Measurements from ENCODE around the gene CCL27. TPM values are rescaled to one million over a fixed set of nuclear protein-coding genes. Genes with fewer than 3 reads are reported as not detected.
A peak's percentile ranks its signal among the peaks of the same experiment; 100 is the strongest.

CCL27 gene
- polyA plus RNA-seq (ENCODE audit: insufficient read length), result 0.67 TPM

GRCh38 chr9:34662526-34663302 is at the start of gene CCL27:
CCL27 (minus strand) TSS chr9:34662657; CDS start chr9:34662633, 24 bp downstream.
- no peak for DNase-seq

DNA sequence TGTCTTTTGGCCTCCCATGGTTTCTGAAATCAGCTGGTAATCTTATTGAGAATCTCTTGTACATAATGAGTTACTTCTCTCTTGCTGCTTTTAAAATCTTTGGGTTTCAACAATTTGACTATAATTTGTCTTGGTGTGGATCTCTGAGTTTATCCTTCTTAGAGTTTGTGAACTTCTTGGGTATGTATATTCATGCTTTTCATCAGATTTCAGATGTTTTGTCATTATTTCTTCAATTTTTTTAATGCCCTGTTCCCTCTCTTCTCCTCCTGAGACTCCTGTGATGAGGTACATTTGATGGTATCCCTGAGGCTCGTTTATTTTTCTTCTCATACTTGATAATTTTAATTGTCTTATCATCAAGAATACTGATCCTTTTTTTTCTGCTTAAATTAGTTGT is 49.7 kb upstream of the CCL27 start:
- DNase-seq, result no peak

- no peak for DNase-seq
Observed at GRCh38 chr9:34710023-34710422, 47.6 kb upstream of the CCL27 start, which contains the start of gene CCL21. CCL21 (minus strand) TSS chr9:34710136; CDS start chr9:34710066, 70 bp downstream.

DNA sequence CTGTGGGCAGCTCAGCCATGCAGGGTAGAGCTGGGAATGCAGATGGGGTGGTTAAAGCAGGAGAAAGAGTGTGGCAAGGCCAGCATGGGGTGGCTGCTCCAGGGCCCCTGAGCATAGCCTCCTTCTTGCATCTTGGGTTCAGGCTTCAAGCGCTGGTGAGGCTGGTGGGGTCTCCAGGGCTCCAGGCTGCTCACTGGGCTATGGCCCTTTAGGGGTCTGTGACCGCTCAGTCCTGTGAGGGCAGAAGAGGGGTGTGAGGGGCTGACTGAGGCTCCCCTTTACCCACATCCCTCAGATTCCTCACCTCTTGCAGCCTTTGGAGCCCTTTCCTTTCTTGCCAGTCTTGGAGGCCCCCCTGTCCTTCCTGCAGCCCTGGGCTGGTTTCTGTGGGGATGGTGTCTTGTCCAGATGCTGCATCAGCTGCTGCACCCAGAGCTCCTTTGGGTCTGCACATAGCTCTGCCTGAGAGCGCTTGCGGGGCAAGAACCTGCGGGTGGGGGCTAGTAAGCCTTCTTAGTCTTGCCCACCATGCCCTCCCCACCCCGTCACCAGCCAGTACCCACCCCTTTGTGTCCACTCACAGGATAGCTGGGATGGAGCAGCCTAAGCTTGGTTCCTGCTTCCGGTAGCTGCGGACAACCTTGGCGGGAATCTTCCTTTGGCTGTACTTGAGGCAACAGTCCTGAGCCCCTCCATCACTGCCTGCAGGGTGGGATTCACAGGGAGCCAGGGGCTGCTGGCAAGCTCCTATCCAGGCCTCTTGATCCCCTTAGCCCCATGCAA is 46.9 kb upstream of the CCL27 start:
- DNase-seq, result no peak

DNA sequence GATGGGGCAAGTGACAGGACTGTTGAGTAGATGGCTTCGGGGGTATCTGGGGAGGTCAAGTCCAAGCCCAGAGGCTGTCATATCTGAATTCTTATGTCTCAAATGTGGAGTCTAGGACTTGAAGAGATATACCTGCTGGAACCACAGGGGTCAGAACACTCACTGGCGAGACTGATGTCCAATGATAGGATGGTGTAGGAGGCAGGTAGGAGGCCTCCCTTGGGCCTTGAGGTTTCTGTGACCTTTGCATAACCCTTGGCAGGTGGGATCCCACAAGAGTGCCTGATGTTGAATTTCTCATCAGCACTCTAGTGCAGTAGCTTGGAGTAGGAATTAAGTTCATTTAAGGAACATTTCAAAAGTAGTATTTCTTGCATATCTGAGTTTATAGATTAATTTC is 44.7 kb upstream of the CCL27 start:
- no peak for DNase-seq

GRCh38 chr9:34701769-34702736 is 39.6 kb upstream of the CCL27 start:
- DNase-seq, result peak; percentile 85

- peak; percentile 61 for DNase-seq
Observed at GRCh38 chr9:34701023-34701768, 38.7 kb upstream of the CCL27 start.

DNA sequence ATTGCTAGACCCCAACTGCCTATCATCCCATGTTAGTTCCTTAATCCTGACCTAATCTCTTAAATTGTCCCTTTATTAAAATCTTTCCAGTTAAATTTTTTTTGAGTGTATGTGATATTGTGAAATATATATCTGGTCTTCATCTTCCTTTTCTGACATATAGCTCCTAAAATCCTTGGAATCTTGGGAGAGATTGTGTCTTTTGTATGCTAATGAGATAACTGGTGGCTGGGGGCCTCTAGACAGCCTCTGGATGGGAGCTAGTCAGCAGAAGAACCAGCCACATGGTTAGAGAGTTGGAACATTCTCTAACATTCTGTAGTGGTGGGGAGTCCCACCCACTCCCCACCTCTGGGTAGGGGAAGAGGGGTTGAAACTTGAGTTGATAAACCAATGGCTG is 32.4 kb upstream of the CCL27 start:
- no peak for DNase-seq

DNA sequence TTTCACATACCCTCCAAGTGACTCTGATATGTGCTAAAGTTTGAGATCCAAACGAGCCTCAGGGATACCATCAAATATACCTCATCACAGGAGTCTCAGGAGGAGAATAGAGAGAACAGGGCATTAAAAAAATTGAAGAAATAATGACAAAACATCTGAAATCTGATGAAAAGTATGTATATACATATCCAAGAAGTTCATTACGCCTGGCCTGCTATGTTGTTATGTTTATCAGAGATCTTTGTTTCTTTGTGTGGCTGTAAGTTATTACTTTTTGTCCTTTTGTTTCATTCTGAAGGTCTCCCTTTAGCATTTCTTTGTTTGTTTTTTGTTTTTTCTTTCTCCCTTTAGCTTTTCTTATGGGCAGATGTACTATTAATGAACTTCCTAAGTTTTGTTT is 31.1 kb upstream of the CCL27 start:
- DNase-seq, result no peak

DNA sequence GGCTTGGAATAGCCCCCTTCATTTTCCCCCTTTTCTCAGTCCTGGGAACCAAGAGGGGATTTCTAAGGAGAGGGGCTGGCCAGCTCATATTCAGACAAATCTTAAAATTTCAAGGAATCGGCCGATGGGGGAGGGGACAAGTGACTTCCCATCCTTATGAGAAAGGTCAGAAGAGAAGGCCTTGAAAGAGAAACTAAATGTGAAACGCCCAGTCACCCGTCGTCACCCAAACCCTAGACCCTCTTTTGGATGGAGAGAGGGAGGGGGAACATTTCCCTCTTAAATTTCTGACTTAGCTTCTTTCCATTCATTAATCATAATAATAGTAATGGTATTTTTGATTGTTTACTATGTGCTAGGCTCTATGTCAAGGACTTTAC is 29.5 kb upstream of the CCL27 start:
- no peak for DNase-seq

DNA sequence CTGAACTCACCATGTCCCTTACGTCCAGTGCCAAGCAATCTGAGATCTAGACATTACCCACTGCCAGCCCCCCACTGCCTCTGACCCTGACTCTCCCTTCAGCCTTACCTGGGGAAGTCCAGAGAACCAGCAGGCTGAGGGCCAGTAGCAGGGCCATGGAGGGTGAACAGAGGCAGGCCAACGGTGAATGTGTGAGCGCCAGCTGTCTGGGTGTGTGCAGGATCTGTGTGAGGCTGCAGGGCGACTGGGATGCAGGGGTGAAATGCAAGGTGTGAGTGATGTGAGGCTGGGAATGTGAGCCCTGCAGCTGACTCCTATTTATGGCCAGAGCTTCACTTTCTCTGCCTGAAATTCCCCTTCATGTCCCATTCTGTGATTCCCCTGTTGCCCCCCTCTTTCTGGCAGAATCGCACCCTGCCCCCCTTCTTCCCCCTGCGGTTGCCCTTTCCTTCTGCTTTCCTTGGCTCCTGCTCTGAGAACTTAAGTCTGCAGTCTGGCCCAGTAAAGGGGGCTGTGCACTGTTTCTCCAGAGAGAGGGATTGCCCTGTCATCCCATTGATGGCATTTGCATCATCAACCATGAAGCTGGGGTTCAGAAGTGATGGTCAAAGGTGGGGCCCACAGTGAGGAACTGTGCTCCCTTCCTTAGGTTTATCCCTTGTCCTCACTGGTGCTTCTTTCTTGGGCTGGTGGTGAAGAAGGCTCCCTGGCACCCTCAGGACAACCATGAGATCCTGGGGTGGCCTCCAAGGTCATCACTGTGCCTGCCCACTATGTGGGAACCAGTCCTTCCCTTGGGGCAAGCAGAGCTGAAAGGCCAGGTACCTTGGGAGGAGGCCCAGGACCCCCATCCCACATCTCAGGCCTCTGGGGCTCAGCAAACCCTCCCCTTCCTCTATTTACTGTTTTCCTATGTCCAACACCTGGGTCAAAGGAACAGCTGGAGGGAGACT is 28.8 kb upstream of the CCL27 start, which contains the start of gene CCL19:
CCL19 (minus strand) TSS at position 294 of the 953 bp plus-strand sequence; CDS start at position 157, 137 bp downstream.
- no peak for DNase-seq

GRCh38 chr9:34689512-34689911 is 27.1 kb upstream of the CCL27 start:
- no peak for DNase-seq

- DNase-seq, result no peak
Observed at GRCh38 chr9:34689116-34689470, 26.6 kb upstream of the CCL27 start.

DNA sequence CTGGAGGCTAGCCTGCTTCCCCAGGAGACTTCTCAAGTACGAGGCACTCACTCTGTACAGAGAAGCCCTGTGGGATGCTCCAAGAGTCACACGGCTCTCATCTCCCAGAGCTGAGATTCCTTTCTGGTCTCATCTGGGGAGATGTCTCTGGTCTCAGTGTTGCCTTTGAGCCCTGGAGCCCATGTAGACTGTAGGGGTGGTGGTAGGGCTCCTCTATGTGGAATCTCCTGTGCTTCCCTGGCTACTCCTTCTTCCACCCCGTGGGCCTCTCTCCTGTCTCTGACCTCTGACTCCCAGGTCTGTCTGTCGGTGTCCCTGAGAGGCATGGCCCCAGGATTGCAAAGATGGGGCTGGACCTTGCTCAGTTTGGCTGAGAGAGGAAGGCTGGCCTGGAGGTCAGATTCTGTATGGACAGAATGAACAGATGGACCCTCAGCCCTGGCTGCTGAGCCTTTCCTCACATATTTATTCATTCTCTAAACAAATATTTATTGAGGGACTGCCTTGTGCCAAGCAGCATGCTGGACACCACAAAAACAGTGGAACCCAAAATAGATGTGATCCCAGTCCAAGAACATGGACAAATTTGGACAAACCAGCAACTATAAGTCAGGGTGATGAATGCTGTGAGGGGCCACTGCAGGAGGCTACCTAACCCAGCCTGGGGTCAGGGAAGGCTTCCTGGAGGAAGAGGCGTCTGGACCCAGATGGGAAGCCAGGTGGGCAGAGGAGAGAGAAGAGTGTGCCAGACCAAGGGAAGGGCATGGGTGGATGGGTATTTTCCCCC is 26.1 kb upstream of the CCL27 start:
- DNase-seq, result no peak

- DNase-seq, result no peak
Observed at GRCh38 chr9:34687276-34688030, 25.0 kb upstream of the CCL27 start.

DNA sequence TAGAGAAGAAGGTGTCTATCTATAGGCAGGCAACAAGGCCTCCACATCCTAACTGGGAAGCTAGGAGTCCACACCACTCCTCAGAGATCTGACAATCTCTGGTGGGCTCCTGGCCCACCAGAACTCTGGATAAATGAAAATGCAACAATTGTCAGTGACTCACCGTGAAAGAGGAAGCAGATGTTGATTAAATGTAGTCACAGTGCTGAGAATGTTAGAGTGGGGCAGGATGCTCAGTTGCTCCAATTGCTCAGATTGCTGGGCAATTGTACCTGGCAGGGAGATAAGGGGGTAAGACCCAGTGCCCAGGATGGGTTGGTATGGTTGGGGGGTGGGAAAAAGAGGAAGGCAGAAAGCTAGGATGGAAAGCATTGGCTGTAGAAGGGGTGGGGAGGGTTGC is 24.3 kb upstream of the CCL27 start:
- no peak for DNase-seq

GRCh38 chr9:34686231-34686630 is 23.8 kb upstream of the CCL27 start:
- DNase-seq, result no peak

GRCh38 chr9:34685591-34685990 is 23.1 kb upstream of the CCL27 start:
- no peak for DNase-seq

DNA sequence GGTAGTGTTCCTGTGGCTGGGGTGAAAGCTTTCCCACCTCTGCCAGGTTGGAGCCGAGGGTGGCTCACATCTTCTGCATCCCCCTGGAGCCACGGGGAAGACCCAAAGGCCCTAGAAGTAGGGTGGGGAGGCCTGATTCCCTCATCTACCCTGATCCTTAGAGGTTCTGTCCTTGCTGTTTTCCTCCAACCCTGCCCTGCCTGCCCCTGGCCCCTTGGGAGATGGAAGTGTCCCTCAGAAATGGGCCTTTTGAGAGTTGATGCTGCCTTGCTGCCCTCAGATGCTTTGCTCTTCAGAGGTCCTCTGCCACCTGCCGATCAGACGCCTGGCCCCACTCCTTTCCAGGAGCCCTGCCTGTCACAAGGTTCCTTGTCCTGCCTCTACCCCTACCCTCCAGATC is 22.4 kb upstream of the CCL27 start:
- DNase-seq, result no peak

All from hindlimb muscle (tissue), 1 donor.